Small intestine (tissue), 16 donors: ENCODE measurements around the gene MSMP. TPM values are rescaled to one million over a fixed set of nuclear protein-coding genes. Genes with fewer than 3 reads are reported as not detected.

Experiments used
- DNase-seq, 2 donors: peaks; one replicate each; pipeline versions ENCODE4 v3.0.0 to v3.0.0-alpha.2; 2013
- FAIRE-seq: peaks from 2 replicates; lab custom pipeline; 2012; peaks lifted over from hg19 to GRCh38; lab: Jason Lieb, UNC
- H3K27ac ChIP-seq, 3 donors: one replicate each; pipeline ENCODE4 v1.5.1; 2013; ENCODE audit warnings: low read length in 2 of 3, mild to moderate bottlenecking in 2 of 3, control low read depth in 1 of 3, inconsistent platforms in 1 of 3, low read depth in 1 of 3, moderate library complexity in 1 of 3
- H3K27me3 ChIP-seq, 3 donors: one replicate each; pipeline ENCODE4 v1.6.1; 2013; ENCODE audit warnings: low read length in 3 of 3, inconsistent platforms in 1 of 3; ENCODE audit not compliant: control insufficient read depth in 3 of 3, insufficient read depth in 3 of 3
- H3K36me3 ChIP-seq, 3 donors: one replicate each; pipeline ENCODE4 v1.6.1; 2013; ENCODE audit warnings: low read length in 3 of 3, inconsistent platforms in 1 of 3, low read depth in 1 of 3, mild to moderate bottlenecking in 1 of 3, moderate library complexity in 1 of 3; ENCODE audit not compliant: control insufficient read depth in 3 of 3, insufficient read depth in 2 of 3
- H3K4me1 ChIP-seq, 3 donors: one replicate each; pipeline ENCODE4 v1.6.1; 2013; ENCODE audit warnings: low read length in 2 of 3, inconsistent platforms in 1 of 3, low read depth in 1 of 3, mild to moderate bottlenecking in 1 of 3, moderate library complexity in 1 of 3; ENCODE audit not compliant: control insufficient read depth in 3 of 3, insufficient read depth in 2 of 3
- H3K4me3 ChIP-seq, 3 donors: one replicate each; pipeline ENCODE4 v1.5.1; 2013; ENCODE audit warnings: low read length in 3 of 3, control low read depth in 1 of 3, inconsistent platforms in 1 of 3, low read depth in 1 of 3, mild to moderate bottlenecking in 1 of 3, moderate library complexity in 1 of 3
- H3K9me3 ChIP-seq, 2 donors: one replicate each; pipeline ENCODE4 v1.6.1; 2013; ENCODE audit warnings: low read depth in 1 of 2, low read length in 1 of 2; ENCODE audit not compliant: control insufficient read depth in 2 of 2, insufficient read depth in 1 of 2
- WGBS, 3 donors: extraction: QIAGEN DNeasy Blood & Tissue Kit; methylation state at CpG; one replicate each; pipeline ENCODE4 v1.1.7; 2013; 5-methylcytosine and 5-hydroxymethylcytosine counted together
- long read RNA-seq, 10 donors: transcript quantifications; one replicate each; lab custom pipeline, GENCODE V29; 2026
- polyA plus RNA-seq, 4 donors: library from polyadenylated mRNA; stranded (reverse) in 3 of 4; unstranded in 1 of 4; fragments of 200-250 nt in 3 of 4; fragments of 120-200 nt in 1 of 4; gene quantifications; one replicate each; pipeline versions ENCODE4 v1.2.1 to v1.2.3, GENCODE V29; 2013
- donor health status: healthy with polysubstance abuse.
- donor health status: control.
- donor health status: control.
- donor health status: Bipolar disorder and iron deficiency.
- donor health status: healthy.

The MSMP gene
- under 1 TPM in 2 of 4 donors, not detected in 2; 0.18 to 0.52 TPM for polyA plus RNA-seq
- long read RNA-seq, donor 1, partial matches to known transcripts, result 0 of 5 reads
- long read RNA-seq, donor 1, other reads (novel, unspliced or antisense), result 5 of 5 reads
- long read RNA-seq, donor 2, result 0 reads
- long read RNA-seq, donor 3, result 0 reads
- long read RNA-seq, donor 4, result 0 reads
- long read RNA-seq, donor 5, result 0 reads
- long read RNA-seq, donor 6, result 0 reads
- long read RNA-seq, donor 7, result 0 reads
- long read RNA-seq, donor 8, result 0 reads
- long read RNA-seq, donor 9, result 0 reads
- long read RNA-seq, donor 10, partial matches to known transcripts, result 0 of 1 reads
- long read RNA-seq, donor 10, other reads (novel, unspliced or antisense), result 0 of 1 reads

GRCh38 chr9:35754264-35754663, at the start of gene MSMP:
TSS of gene MSMP (minus strand) at chr9:35754276. CDS start at chr9:35754129, 147 bp downstream.
- FAIRE-seq (no peak), DNase-seq (no peak)
- peaks cover 4 to 43% (median 13%) of the 10 kb centered on the region in 3 donors for H3K36me3 ChIP-seq
- peaks cover 0 to 23% (median 3%) of the 10 kb centered on the region in 3 donors for H3K4me1 ChIP-seq
- no peak within 1 kb of the TSS for H3K4me3 ChIP-seq
- H3K27ac ChIP-seq, result no peak within 1 kb of the TSS
- H3K27me3 ChIP-seq, result no peaks in the 10 kb centered on the region
- 53 to 61% (median 56%) methylated on average over 3 of the region's 3 CpGs for whole genome bisulfite sequencing, 3 donors
- no peaks in the 10 kb centered on the region for H3K9me3 ChIP-seq

- Histone ChIP-seq H3K9me3 (no peaks in the 10 kb centered on the region), H3K4me1 (no peaks in the 10 kb centered on the region), H3K4me3 (no peak overlapping the region), H3K27me3 (no peaks in the 10 kb centered on the region), H3K27ac (no peak overlapping the region), H3K36me3 (peaks cover 2 to 45% (median 5%) of the 10 kb centered on the region in 3 donors)
- DNase-seq (no peak), FAIRE-seq (no peak)
- 90 to 92% (median 90%) methylated on average over 13 of the region's 13 CpGs for WGBS, 3 donors
These were observed 47.5 kb upstream of the MSMP start for GRCh38 chr9:35801328-35802128.

- H3K4me1 ChIP-seq, result no peaks in the 10 kb centered on the region
- no peaks in the 10 kb centered on the region for H3K9me3 ChIP-seq
- no peak overlapping the region for H3K4me3 ChIP-seq
- WGBS, 3 donors, result 84 to 92% (median 87%) methylated on average over 7 of the region's 7 CpGs
- FAIRE-seq (no peak), DNase-seq (no peak)
- H3K27me3 ChIP-seq, result no peaks in the 10 kb centered on the region
- H3K27ac ChIP-seq, result no peak overlapping the region
- peaks cover 2 to 35% (median 2%) of the 10 kb centered on the region in 3 donors for H3K36me3 ChIP-seq
These were observed 46.5 kb upstream of the MSMP start for GRCh38 chr9:35800530-35800929.

GRCh38 chr9:35798658-35799374, 44.7 kb upstream of the MSMP start:
- Histone ChIP-seq H3K27ac (no peak overlapping the region), H3K9me3 (no peaks in the 10 kb centered on the region), H3K36me3 (peaks cover 2 to 32% (median 2%) of the 10 kb centered on the region in 3 donors), H3K27me3 (no peaks in the 10 kb centered on the region), H3K4me3 (no peak overlapping the region), H3K4me1 (no peaks in the 10 kb centered on the region)
- 90 to 97% (median 96%) methylated on average over 4 of the region's 4 CpGs for WGBS, 3 donors
- FAIRE-seq (no peak), DNase-seq (no peak)

GRCh38 chr9:35797311-35798109, 43.4 kb upstream of the MSMP start:
- no peak for FAIRE-seq

GRCh38 chr9:35795695-35796094, 41.6 kb upstream of the MSMP start:
- Histone ChIP-seq H3K36me3 (peaks cover 0 to 39% (median 0%) of the 10 kb centered on the region in 3 donors), H3K27ac (no peak overlapping the region), H3K9me3 (no peaks in the 10 kb centered on the region), H3K4me1 (peaks cover 0 to 4% (median 0%) of the 10 kb centered on the region in 3 donors), H3K4me3 (no peak overlapping the region), H3K27me3 (no peaks in the 10 kb centered on the region)
- DNase-seq (no peak), FAIRE-seq (no peak)

More at GRCh38 chr9:35797311-35798109, 43.4 kb upstream of the MSMP start:
- H3K27ac ChIP-seq, result no peak overlapping the region
- 87 to 91% (median 90%) methylated on average over 6 of the region's 6 CpGs for WGBS, 3 donors
- no peak for DNase-seq
- no peaks in the 10 kb centered on the region for H3K4me1 ChIP-seq
- no peaks in the 10 kb centered on the region for H3K27me3 ChIP-seq
- H3K9me3 ChIP-seq, result no peaks in the 10 kb centered on the region
- H3K4me3 ChIP-seq, result no peak overlapping the region
- H3K36me3 ChIP-seq, result peaks cover 0 to 43% (median 1%) of the 10 kb centered on the region in 3 donors

- no peaks in the 10 kb centered on the region for H3K9me3 ChIP-seq
- peaks cover 0 to 37% (median 0%) of the 10 kb centered on the region in 3 donors for H3K36me3 ChIP-seq
- DNase-seq (no peak), FAIRE-seq (no peak)
- no peaks in the 10 kb centered on the region for H3K27me3 ChIP-seq
- H3K4me3 ChIP-seq, result no peak overlapping the region
- H3K27ac ChIP-seq, result no peak overlapping the region
- WGBS, 3 donors, result 72 to 95% (median 89%) methylated on average over 2 of the region's 2 CpGs
- peaks cover 0 to 8% (median 0%) of the 10 kb centered on the region in 3 donors for H3K4me1 ChIP-seq
These were observed 39.4 kb upstream of the MSMP start for GRCh38 chr9:35793461-35793860.
